Right lobe of liver (tissue), 6 donors: ENCODE results near the gene DDX17. TPM values are rescaled to one million over a fixed set of nuclear protein-coding genes. Genes with fewer than 3 reads are reported as not detected.
A peak's percentile ranks its signal among the peaks of the same experiment; 100 is the strongest.

Source experiments
- ATAC-seq, 4 donors: fragments of 200-7000 bp; cut with Tn5 transposase; one replicate each; pipeline ENCODE4 v1.9.1; 2020; ENCODE audit warnings: mild to moderate bottlenecking in 4 of 4, moderate library complexity in 4 of 4
- DNase-seq, 3 donors: peaks; one replicate each; pipeline ENCODE4 v3.0.0-alpha.2; 2020
- H3K27ac ChIP-seq, 3 donors: fragments of 200-600 bp; one replicate each; pipeline ENCODE4 v1.8.0; 2022
- H3K27me3 ChIP-seq, 2 donors: fragments of 200-600 bp; one replicate each; pipeline ENCODE4 v1.8.0; 2022
- H3K36me3 ChIP-seq, 4 donors: fragments of 200-600 bp; sonication (generic) in 1 of 4; one replicate each; pipeline versions ENCODE4 v1.5.1 to v1.8.0; 2017 to 2022; ENCODE audit warnings: control low read depth in 1 of 4
- H3K4me1 ChIP-seq, 4 donors: fragments of 200-600 bp; sonication (generic) in 1 of 4; one replicate each; pipeline versions ENCODE4 v1.5.1 to v1.8.0; 2017 to 2022; ENCODE audit warnings: control low read depth in 1 of 4
- H3K4me3 ChIP-seq, 3 donors: fragments of 200-600 bp; one replicate each; pipeline ENCODE4 v1.8.0; 2022
- H3K9me3 ChIP-seq, 4 donors: fragments of 200-600 bp; sonication (generic) in 1 of 4; one replicate each; pipeline versions ENCODE4 v1.5.1 to v1.8.0; 2017 to 2022; ENCODE audit warnings: control low read depth in 1 of 4
- CTCF ChIP-seq, 4 donors: fragments of 200-600 bp in 3 of 4; fragments of 450-650 bp in 1 of 4; IDR thresholded peaks; one replicate each; pipeline versions ENCODE4 v1.5.1 to v1.8.0; 2016 to 2022; ENCODE audit warnings: antibody characterized with exemption in 4 of 4, mild to moderate bottlenecking in 2 of 4
- POLR2A ChIP-seq: fragments of 450-650 bp; IDR thresholded peaks from one replicate; pipeline ENCODE4 v1.6.1; 2017; ENCODE audit warnings: antibody characterized with exemption, mild to moderate bottlenecking
- WGBS: methylation state at CpG from one replicate; pipeline ENCODE4 v1.1.6; 2018; ENCODE audit warnings: low coverage, low lambda C conversion rate; ENCODE audit not compliant: insufficient coverage; ENCODE audit errors: missing lambda C conversion rate; 5-methylcytosine and 5-hydroxymethylcytosine counted together
- intact Hi-C, 2 donors: fragments of 100-400 bp; cut with DNase I; formaldehyde crosslinking; loops; one replicate each; pipeline versions ENCODE4 v1.11.2 to v1.14.1; 2022
- total RNA-seq, 6 experiments: library from RNA; depleted of rRNA in 2 of 6; stranded (reverse); fragments of >200 nt in 2 of 6; fragmentation: NEBNext Ultra II Directional in 3 of 6; extraction: Animal tissue kit (Norgen Biotek cat#: 25700) in 3 of 6; gene quantifications; one replicate each; pipeline versions ENCODE4 v1.1.0 to v1.2.4, GENCODE V29; 2016 to 2023
- donor health status: DM: no; HTN: yes; CAD: no.
- donor health status: DM: no; HTN: no; CAD: no.
- donor health status: DM: no; HTN: no; CAD: no.
- donor health status: DM: no; HTN: yes; CAD: no.
- donor health status: DM: no; HTN: yes; CAD: no.

DDX17 gene
- total RNA-seq, 6 experiments from 2014 or later, result 128 to 205 (median 184) TPM

GRCh38 chr22:38519453-38520250, 13.5 kb upstream of the DDX17 start:
- H3K27ac ChIP-seq, result no peak overlapping the region
- no peak for DNase-seq
- no peak for ATAC-seq
- no peaks in the 10 kb centered on the region for H3K36me3 ChIP-seq
- no peaks in the 10 kb centered on the region for H3K4me1 ChIP-seq
- intact Hi-C loops, result no loop called here
- TF ChIP-seq CTCF (IDR thresholded peaks at IDR 0.05) (no peak), POLR2A (no peak)
- no peak overlapping the region for H3K4me3 ChIP-seq
- H3K9me3 ChIP-seq, result no peaks in the 10 kb centered on the region
- 95% methylated on average over 2 of the region's 2 CpGs for WGBS
- no peaks in the 10 kb centered on the region for H3K27me3 ChIP-seq

GRCh38 chr22:38518620-38519019, 12.5 kb upstream of the DDX17 start:
- H3K4me1 ChIP-seq, result no peaks in the 10 kb centered on the region
- H3K27ac ChIP-seq, result no peak overlapping the region
- no peak overlapping the region for H3K4me3 ChIP-seq
- no peak for TF ChIP-seq POLR2A
- no peak for TF ChIP-seq CTCF (IDR thresholded peaks at IDR 0.05)
- intact Hi-C loops, result no loop called here
- H3K27me3 ChIP-seq, result no peaks in the 10 kb centered on the region
- H3K36me3 ChIP-seq, result no peaks in the 10 kb centered on the region
- H3K9me3 ChIP-seq, result no peaks in the 10 kb centered on the region
- DNase-seq (no peak), ATAC-seq (no peak)
- 97% methylated on average over 3 of the region's 4 CpGs for WGBS

- no peaks in the 10 kb centered on the region for H3K27me3 ChIP-seq
- H3K9me3 ChIP-seq, result no peaks in the 10 kb centered on the region
- intact Hi-C loops, result no loop called here
- H3K4me1 ChIP-seq, result no peaks in the 10 kb centered on the region
- 50% methylated on average over 1 of the region's 1 CpG for WGBS
- TF ChIP-seq POLR2A (no peak), CTCF (IDR thresholded peaks at IDR 0.05) (peak in 3 of 4 donors; percentile 29 to 38 (median 32))
- H3K36me3 ChIP-seq, result no peaks in the 10 kb centered on the region
- DNase-seq (peak in 1 of 3 donors; percentile 46), ATAC-seq (peak; percentile 73 to 92 (median 80))
- no peak overlapping the region for H3K27ac ChIP-seq
- no peak overlapping the region for H3K4me3 ChIP-seq
These were observed 7.0 kb upstream of the DDX17 start for GRCh38 chr22:38513063-38513462.

- Histone ChIP-seq H3K4me1 (peaks cover 0 to 12% (median 0%) of the 10 kb centered on the region in 4 donors), H3K9me3 (no peaks in the 10 kb centered on the region), H3K27me3 (no peaks in the 10 kb centered on the region), H3K27ac (no peak overlapping the region), H3K36me3 (no peaks in the 10 kb centered on the region), H3K4me3 (no peak overlapping the region)
- DNase-seq (no peak), ATAC-seq (no peak)
- intact Hi-C loops, result no loop called here
- TF ChIP-seq POLR2A (no peak), CTCF (IDR thresholded peaks at IDR 0.05) (no peak)
- 66% methylated on average over 3 of the region's 5 CpGs for WGBS
These were observed 4.4 kb upstream of the DDX17 start for GRCh38 chr22:38510416-38510970.
